NCI-H2171 treated with DMSO at 0.1 percent for 48 hours (cell line): ENCODE results near the gene LAMP2.
"Not testable (repeated sequence)": the region's sequence is repeated elsewhere in the genome, so short reads cannot be mapped to it uniquely, and the experiment has no call there.

ENCODE experiments used
- DNase-seq: peaks from one replicate; lab custom pipeline; 2025; lab: John Stamatoyannopoulos, UW

The LAMP2 gene

GRCh38 chrX:120468825-120469525 lies at the start of gene LAMP2:
LAMP2 (minus strand) TSS chrX:120469296; CDS start chrX:120469169, 127 bp downstream.
- DNase-seq = peak; percentile 80

DNA sequence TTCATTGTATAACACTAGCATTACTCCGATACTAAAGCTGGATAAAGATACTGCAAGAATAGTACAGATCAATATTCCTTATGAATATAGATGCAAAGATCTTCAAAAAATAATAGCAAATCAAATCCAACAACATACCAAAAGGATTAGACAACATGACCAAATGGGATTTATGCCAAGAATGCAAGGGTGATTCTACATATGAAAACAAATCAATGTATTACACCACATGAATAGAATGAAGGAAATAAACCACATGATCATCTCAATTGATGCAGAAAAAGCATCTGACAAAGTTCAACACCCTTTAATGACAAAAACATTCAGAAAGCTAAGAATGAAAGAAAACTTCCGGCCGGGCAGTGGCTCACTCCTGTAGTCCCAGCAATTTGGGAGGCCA lies 48.8 kb upstream of the LAMP2 start:
- no peak for DNase-seq

GRCh38 chrX:120514236-120514635 lies 45.1 kb upstream of the LAMP2 start:
- DNase-seq = no peak

DNA sequence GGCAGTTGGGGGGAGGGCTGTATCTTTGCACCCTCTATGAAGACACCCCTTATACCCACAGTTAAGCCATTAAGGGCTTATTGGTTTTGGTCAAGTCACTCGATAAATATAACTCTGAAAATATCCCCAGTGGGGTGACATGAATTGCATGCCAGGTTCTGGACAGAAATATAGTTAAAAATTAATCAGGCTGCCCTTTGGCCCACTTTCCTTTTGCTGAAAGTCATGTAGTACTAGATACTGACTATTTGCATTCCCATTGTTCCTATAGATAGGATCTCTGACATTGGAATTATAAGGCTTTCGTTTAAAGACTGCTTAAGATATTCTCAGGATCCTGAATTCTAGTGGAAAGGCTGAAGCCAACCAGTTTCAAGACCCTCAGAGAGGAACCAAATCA lies 43.5 kb upstream of the LAMP2 start:
- DNase-seq = no peak

DNA sequence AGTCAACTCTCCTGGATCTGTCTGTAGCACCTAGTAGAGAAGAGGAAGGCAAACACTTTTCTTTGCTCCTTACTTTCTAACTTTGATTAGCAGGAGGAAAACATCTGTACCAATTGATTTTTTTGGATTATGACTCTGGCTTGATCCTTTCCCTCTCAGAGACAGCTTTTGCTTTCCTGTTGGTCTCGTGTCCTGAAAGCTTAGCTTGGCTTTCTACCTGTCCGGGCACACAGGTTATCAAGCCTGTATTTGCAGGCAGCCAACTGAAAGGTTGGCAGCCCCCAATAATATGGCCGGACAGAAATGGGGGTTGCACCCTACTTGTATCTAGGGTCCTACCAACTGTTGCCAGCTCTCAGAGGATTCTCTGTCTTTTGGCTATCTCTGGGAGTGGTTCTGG lies 43.1 kb upstream of the LAMP2 start:
- DNase-seq = no peak

- DNase-seq = no peak
Observed at GRCh38 chrX:120504569-120504968, 35.5 kb upstream of the LAMP2 start.

GRCh38 chrX:120499301-120500072 lies 30.4 kb upstream of the LAMP2 start:
- DNase-seq = no peak

DNA sequence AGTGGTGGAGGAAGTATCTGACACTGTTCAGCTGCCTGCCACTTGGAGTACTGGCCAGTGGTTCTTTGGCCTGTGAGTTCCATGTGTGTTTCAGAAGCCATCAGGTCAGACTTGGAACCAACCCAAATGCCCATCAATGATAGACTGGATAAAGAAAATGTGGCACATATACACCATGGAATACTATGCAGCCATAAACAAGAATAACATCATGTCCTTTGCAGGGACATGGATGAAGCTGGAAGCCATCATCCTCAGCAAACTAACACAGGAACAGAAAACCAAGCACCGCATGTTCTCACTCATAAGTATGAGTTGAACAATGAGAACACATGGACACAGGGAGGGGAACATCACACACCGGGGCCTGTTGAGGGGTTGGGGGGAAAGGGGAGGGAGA lies 21.0 kb upstream of the LAMP2 start:
- not testable (repeated sequence) for DNase-seq

GRCh38 chrX:120486786-120487185 lies 17.7 kb upstream of the LAMP2 start:
- DNase-seq = no peak

DNA sequence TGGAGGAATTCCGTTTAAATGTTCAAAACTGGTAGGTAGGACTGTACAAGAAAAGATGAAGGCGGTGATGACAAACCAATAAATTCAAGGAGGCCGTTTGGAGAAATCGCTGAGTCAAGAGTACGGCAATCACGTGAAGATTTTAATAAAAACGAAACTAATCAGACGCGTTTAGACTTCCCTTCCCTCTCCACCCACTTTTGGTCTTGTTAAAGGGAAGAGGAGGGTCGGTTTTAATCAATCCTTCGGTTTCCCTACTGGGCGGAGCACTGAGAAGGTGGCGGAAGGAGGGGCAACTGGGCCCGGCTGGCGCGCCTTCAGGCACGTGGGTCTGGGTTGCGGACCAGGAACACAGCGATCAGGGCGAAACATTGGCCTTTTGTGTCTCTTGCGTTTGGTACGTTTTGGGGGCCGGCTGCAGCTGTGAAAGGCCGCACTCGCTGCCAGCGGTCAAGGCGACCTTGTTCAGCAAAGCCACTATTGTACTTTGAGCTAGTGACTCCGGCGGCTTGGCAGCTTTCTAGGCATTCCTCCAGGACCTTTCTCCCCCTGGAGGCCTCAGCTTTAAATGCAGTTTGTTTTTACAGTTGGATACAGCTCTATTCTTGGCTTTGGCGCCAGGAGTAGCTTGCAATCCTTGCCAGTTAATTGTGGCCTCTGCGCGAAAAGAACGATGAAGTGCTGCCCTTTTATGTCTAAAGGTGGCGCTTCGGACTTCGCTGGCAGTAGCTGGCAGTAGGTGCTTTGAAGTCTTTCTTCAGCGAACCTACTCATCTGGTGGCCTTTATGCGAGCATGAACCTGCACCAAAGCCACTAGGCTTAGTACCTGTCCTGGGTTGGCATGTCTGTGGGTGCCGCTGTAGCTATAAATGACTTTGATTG lies 16.8 kb upstream of the LAMP2 start:
- DNase-seq = peak; percentile 81

GRCh38 chrX:120485315-120485637 lies 16.2 kb upstream of the LAMP2 start:
- DNase-seq = no peak

DNA sequence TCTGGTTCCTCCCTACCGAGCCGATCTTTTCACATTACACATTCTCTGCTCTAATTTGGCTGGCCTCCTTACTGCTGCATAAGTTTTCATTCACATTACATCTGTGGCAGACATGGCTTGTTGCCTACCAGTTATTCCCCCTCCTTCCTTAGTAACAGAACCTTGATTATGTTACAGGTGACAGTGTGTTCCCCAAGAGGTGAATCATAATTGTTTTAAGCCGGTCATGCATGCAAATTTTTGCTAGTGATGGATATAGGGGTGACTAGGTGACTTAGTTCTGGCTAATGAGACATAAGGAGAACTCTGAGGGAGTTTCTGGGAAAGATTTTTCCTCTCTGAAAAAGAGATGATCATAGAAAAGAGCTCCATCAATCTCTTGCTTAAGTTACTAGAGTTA lies 8.4 kb upstream of the LAMP2 start:
- no peak for DNase-seq

GRCh38 chrX:120476714-120477113 lies 7.6 kb upstream of the LAMP2 start:
- DNase-seq = no peak

GRCh38 chrX:120475447-120475846 lies 6.4 kb upstream of the LAMP2 start:
- DNase-seq = peak; percentile 3

GRCh38 chrX:120474085-120474484 lies 5.0 kb upstream of the LAMP2 start:
- no peak for DNase-seq

- DNase-seq = not testable (repeated sequence)
Observed at GRCh38 chrX:120469657-120470056, 561 bp upstream of the LAMP2 start.

- DNase-seq = no peak
Observed at GRCh38 chrX:120468479-120468824, 644 bp downstream of the LAMP2 start.

GRCh38 chrX:120468071-120468470 lies 1.0 kb downstream of the LAMP2 start:
- DNase-seq = no peak

- DNase-seq = no peak
Observed at GRCh38 chrX:120464411-120464810, 4.7 kb downstream of the LAMP2 start.

GRCh38 chrX:120463241-120463640 lies 5.9 kb downstream of the LAMP2 start:
- DNase-seq = no peak

DNA sequence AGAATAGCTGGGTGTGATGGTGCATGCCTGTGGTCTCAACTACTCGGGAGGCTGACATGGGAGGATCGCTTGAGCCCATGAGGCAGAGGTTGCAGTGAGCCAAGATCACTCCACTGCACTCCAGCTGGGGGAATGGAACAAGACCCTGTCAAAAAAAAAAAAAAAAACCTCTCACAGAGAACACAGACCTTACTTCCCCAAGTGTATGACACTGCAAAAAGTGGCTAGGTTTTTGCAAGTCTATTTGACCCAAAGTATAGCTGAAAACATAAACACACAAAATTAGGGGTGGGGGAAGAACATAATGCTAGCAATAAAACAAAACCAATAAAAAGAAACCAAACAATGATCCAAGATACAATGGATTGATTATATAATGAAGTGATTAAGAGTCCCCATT lies 6.7 kb downstream of the LAMP2 start:
- DNase-seq = no peak

DNA sequence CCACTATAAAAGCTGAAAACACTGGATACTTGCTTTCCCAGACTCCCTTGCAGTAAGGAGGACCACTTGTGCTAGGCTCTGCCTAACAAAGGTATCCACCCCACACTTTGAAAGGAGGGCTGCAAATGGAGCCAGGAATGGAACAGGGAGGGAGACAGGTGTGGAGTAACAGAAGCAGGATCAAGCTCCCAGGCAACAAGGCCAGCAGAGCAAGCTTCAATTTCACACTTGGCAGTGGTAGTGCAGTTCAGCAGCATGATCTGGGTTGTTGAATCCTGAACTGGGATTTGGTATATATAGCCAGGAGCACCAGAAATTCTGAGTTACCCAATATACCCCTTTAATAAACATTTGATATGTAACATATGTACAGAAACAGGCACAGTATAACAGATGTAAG lies 9.8 kb downstream of the LAMP2 start:
- peak; percentile 7 for DNase-seq

GRCh38 chrX:120457766-120458180 lies 11.3 kb downstream of the LAMP2 start:
- DNase-seq = no peak
